Mucosa of descending colon (tissue), 3 donors: ENCODE measurements around the gene AK3. TPM values are rescaled to one million over a fixed set of nuclear protein-coding genes. Genes with fewer than 3 reads are reported as not detected.

ENCODE experiments used
- ATAC-seq: fragments of 200-7000 bp; cut with Tn5 transposase; one replicate; pipeline ENCODE4 v1.9.1; 2020; ENCODE audit warnings: mild to moderate bottlenecking, moderate library complexity
- DNase-seq, 3 donors: peaks; one replicate each; pipeline ENCODE4 v3.0.0-alpha.2; 2020
- H3K36me3 ChIP-seq: fragments of 200-600 bp; one replicate; pipeline ENCODE4 v1.8.0; 2021; ENCODE audit warnings: low read depth, mild to moderate bottlenecking
- H3K4me1 ChIP-seq: fragments of 200-600 bp; one replicate; pipeline ENCODE4 v1.8.0; 2021; ENCODE audit warnings: low read depth, mild to moderate bottlenecking
- H3K4me3 ChIP-seq: fragments of 200-600 bp; one replicate; pipeline ENCODE4 v1.8.0; 2021; ENCODE audit warnings: mild to moderate bottlenecking
- H3K9me3 ChIP-seq: fragments of 200-600 bp; one replicate; pipeline ENCODE4 v1.8.0; 2021; ENCODE audit warnings: mild to moderate bottlenecking
- intact Hi-C, 2 donors: fragments of 100-400 bp; cut with DNase I in 1 of 2; cut with micrococcal nuclease in 1 of 2; formaldehyde crosslinking; loops; one replicate each; pipeline versions ENCODE4 v1.11.0 to v1.11.1; 2022; cut with DNase I, micrococcal nuclease
- total RNA-seq, 3 donors: library from RNA; stranded (reverse); fragmentation: NEBNext Ultra II Directional in 2 of 3; extraction: Animal tissue kit (Norgen Biotek cat#: 25700) in 2 of 3; gene quantifications; one replicate each; pipeline versions ENCODE4 v1.2.1 to v1.2.4, GENCODE V29; 2021 to 2023
- TF ChIP-seq, protein P1 (sequence below): fragments of 200-600 bp; IDR thresholded peaks from one replicate; pipeline ENCODE4 v1.8.0; 2022; ENCODE audit warnings: antibody characterized with exemption, mild to moderate bottlenecking
- donor health status: DM: no; HTN: no; CAD: no; lungs with moderate emphysema.
- donor health status: DM: no; HTN: no; CAD: no.
- donor health status: DM: no; HTN: yes; CAD: no.

AK3 gene
- total RNA-seq, 3 donors from 2014 or later = 71.4 to 86.8 (median 74.0) TPM

DNA sequence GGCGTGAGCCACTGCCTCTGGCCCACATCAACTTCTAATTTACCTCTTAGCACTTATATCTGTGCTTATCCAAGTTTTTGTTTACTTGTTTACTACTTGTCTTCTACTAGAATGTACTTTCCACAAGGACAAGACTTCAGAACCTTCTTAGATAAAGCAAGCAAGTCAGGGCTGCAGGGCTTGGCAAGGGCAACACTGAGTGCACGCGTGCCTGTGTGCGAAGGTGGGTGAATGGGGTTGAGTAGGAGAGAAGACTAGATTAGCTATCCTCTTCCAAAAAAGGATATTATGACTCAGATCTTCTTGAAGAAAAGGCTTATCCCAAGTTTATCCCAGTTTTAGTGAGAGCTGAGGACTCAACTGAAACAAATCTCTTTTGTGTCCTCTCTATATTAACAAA, 19.3 kb downstream of the AK3 start:
- Histone ChIP-seq H3K4me3 (no peak overlapping the region), H3K9me3 (no peaks in the 10 kb centered on the region), H3K36me3 (no peaks in the 10 kb centered on the region), H3K4me1 (no peaks in the 10 kb centered on the region)
- intact Hi-C loops = no loop called here
- TF ChIP-seq, protein P1, sequence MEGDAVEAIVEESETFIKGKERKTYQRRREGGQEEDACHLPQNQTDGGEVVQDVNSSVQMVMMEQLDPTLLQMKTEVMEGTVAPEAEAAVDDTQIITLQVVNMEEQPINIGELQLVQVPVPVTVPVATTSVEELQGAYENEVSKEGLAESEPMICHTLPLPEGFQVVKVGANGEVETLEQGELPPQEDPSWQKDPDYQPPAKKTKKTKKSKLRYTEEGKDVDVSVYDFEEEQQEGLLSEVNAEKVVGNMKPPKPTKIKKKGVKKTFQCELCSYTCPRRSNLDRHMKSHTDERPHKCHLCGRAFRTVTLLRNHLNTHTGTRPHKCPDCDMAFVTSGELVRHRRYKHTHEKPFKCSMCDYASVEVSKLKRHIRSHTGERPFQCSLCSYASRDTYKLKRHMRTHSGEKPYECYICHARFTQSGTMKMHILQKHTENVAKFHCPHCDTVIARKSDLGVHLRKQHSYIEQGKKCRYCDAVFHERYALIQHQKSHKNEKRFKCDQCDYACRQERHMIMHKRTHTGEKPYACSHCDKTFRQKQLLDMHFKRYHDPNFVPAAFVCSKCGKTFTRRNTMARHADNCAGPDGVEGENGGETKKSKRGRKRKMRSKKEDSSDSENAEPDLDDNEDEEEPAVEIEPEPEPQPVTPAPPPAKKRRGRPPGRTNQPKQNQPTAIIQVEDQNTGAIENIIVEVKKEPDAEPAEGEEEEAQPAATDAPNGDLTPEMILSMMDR = no peak
- DNase-seq (no peak), ATAC-seq (no peak)

DNA sequence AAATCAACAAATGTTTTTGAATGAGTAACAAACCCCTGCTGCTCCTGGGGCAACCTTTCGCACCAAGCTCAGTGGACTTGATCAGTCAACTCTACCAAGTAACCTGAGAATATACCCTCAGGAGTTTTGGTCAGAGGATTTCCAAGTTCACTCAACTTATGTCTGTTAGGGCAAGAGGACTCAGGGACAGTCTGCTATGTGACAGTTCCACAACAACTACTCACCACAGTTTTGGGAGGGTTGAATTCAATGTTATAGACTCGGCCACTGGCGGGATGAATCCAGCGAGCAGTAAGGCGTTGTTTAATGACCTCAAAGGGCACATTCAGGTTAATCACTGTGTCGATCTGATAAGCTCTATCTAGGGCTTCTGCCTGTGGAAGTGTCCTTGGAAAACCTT, 22.1 kb downstream of the AK3 start:
- Histone ChIP-seq H3K4me1 (no peaks in the 10 kb centered on the region), H3K4me3 (no peak overlapping the region), H3K36me3 (no peaks in the 10 kb centered on the region), H3K9me3 (no peaks in the 10 kb centered on the region)
- DNase-seq = no peak
- ATAC-seq = no peak
- TF ChIP-seq, protein P1 = no peak
- intact Hi-C loops = no loop called here

DNA sequence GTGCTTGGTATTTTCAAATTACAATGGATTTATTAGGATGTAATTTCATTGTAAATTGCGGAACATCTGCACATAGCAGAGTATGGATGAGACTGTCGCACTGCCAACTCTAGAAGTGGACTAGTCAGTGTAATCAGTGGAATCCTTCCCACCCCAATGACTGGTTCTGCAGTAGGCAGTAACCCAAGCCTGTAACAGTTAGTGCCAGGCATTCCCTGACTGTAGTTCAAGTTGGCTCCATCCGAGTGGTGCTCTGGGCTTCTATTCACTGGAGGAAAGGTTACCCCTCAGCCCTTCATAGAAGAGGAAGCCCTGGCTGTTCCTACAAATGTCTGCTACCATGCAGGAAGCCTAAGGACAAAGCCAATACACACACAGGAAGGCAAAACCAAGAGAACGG, 23.2 kb downstream of the AK3 start:
- Histone ChIP-seq H3K36me3 (peaks cover 8% of the 10 kb centered on the region), H3K4me3 (no peak overlapping the region), H3K4me1 (no peaks in the 10 kb centered on the region), H3K9me3 (no peaks in the 10 kb centered on the region)
- TF ChIP-seq, protein P1 = no peak
- DNase-seq (no peak), ATAC-seq (no peak)
- intact Hi-C loops = no loop called here

DNA sequence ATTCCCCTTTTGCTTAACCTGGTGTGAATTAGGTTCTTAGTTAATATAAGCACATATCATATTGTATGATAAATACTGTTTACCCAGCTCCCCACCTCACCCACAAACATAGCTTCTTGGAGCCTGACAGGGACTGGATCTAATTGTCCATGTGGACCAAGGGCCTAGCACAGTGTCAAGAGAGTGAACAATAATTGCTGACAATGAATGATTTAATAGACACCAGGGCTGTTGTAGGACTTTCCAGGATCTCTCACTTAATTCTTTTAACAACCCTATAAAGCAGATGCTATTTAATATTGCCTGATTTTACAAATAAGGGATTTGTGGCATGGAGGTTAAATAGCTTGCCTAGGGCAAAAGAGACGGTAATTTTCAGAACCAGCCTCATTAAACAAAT, 24.8 kb downstream of the AK3 start:
- DNase-seq (no peak), ATAC-seq (no peak)
- Histone ChIP-seq H3K4me3 (no peak overlapping the region), H3K36me3 (peaks cover 12% of the 10 kb centered on the region), H3K4me1 (no peaks in the 10 kb centered on the region), H3K9me3 (no peaks in the 10 kb centered on the region)
- intact Hi-C loops = no loop called here
- TF ChIP-seq, protein P1 = no peak

DNA sequence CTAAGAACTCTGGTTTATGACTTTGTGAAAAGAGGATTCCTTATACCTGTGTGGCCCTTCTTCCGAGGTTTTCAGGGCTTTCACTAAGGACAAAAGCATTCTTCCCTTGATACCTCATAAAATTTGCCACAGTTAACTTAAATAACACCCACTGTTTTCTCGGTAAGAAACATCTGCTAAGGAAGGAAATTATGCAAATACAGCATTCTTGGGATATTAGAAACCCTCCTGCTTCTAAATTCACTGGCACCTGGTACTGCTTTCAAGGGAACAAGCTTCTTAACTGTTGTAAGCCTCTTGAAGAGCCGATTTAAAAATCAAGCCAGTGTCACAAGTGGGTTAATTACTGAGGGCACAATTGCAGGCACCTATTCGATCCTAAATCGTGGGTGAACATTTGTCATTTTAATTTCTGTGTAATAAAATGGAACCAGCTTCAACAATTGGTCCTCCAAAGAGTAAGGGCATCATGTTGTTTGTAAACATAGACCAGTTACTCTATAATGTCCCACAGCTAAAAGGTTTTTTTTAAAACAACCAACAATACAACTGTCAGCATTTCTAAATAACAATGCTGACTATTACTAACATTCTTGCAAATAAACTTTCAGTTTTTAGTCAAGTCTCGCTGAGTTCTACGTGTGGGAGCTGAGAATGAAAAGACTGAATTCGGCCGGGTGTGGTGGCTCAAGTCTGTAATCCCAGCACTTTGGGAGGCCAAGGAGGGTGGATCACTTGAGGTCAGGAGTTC, 26.6 kb downstream of the AK3 start:
- TF ChIP-seq, protein P1 = no peak
- DNase-seq (no peak), ATAC-seq (no peak)
- Histone ChIP-seq H3K36me3 (peaks cover 12% of the 10 kb centered on the region), H3K4me1 (no peaks in the 10 kb centered on the region), H3K9me3 (no peaks in the 10 kb centered on the region), H3K4me3 (no peak overlapping the region)
- intact Hi-C loops = no loop called here
